HK-2 (cell line): ENCODE results near the gene EVL.

Experiments used
- DNase-seq: peaks from one replicate; pipeline ENCODE4 v3.0.0-alpha.2; 2018; ENCODE audit not compliant: unreplicated experiment

Gene EVL

GRCh38 chr14:100066962-100067361 lies 1.7 kb downstream of the EVL start:
- DNase-seq, result no peak

- DNase-seq, result no peak
Observed at GRCh38 chr14:100067481-100067880, 2.3 kb downstream of the EVL start.

DNA sequence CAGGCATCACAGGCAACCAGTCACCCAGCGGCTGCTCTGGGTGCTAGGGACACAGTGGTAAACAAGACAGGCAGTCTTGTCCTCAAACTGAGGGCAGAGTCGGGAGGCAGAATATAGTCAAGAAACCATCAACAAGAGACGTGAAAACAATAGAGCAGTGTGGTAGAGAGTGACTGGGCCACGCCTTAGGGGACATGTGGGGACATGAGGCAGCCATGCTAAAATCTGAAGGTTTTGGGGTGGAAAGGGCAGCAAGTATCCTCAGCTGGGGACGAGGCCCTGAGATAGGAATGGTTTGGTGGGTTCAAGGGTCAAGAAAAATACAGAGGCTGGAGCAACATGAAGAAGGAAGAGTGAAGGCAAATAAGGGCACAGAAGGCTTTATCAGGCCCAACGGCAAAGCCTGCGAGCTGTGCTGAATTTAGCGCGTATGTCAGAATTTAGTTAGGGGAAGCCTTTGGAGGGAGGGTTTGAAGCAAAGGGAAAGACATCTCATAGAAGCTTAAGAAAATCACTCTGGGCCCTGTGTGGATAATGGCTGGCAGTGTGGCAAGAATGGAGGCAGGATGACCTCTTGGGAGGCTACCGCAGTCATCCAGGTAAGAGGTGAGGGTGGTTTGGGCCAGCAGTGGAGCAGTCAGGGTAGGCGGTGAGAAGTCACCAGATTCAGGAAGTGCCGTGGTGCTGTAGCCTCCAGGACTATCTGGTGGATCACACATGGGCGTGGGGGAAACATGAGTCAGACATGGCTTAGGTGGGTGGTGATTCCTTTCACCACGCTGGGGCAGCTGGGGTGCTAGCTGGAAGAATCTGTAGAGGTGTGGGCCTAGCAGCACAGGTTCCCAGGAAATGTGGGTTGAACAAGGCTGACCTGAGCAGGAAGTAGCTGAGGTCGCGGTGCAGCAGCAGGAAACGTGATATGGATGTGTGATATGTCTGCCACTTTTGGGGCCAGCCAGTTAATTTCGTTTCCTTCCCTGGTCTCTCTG lies 3.0 kb downstream of the EVL start:
- peak; percentile 25 for DNase-seq

- no peak for DNase-seq
Observed at GRCh38 chr14:100069161-100069800, 4.1 kb downstream of the EVL start.

DNA sequence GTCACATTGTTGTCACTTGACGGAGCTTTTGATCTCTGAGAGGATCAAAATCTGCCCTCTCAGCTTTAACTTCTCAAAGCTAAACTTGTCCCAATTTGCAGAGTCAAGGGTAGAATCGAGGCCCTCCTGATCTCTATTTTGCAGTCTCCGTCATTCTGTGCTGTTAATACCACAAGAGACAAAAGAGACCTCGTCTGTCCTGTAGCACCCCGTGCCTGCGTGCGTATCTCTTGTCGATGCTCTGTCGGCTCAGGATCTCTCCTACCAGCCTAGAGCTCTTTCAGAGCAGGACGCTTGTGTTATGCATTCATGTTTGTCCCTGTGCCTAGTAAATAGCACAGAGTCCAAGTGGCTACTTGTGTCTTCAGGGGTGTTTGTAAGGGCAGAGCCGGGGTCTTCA lies 5.1 kb downstream of the EVL start:
- DNase-seq, result no peak

GRCh38 chr14:100071545-100071944 lies 6.3 kb downstream of the EVL start:
- DNase-seq, result no peak

GRCh38 chr14:100072783-100073346 lies 7.6 kb downstream of the EVL start:
- DNase-seq, result no peak

DNA sequence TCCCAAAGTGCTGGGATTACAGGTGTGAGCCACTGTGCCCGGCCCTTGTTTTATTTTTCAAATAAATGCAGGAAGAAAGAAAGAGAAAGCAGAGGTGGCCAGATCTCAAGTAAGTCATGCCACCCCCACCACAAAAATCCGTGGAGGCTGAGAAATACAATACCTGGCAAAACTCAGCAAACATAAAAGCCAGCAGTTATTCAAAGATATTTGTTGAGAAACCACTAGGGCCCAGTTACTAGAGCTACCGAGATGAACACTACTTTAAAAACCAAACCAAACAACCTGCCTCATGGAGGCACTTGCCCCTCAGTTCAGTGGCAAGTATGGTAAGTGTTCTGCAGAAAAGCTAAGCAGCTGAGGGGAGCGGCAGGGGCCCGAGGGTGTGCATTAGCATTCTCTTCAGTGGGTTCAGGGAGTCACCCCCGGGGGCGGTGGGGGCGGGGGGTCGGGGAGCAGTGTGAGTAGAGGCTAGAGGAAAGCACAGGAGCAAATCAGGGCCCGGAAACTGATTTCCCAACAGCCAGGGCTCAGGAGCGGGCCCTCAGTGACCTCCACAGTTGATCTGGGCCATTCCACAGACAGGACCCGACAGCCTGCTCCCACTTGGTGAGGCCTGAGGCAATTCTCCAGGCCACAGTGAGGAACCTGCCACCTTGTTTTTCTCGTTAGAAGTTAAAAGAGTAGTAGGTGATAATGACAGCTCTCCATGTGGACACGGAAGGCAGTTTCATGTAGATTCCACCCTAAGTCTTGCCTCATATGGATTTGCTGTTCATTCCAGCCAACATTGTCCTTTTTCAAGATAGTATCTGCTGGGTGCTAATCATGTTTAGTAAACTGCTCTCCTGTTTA lies 8.6 kb downstream of the EVL start:
- DNase-seq, result no peak

DNA sequence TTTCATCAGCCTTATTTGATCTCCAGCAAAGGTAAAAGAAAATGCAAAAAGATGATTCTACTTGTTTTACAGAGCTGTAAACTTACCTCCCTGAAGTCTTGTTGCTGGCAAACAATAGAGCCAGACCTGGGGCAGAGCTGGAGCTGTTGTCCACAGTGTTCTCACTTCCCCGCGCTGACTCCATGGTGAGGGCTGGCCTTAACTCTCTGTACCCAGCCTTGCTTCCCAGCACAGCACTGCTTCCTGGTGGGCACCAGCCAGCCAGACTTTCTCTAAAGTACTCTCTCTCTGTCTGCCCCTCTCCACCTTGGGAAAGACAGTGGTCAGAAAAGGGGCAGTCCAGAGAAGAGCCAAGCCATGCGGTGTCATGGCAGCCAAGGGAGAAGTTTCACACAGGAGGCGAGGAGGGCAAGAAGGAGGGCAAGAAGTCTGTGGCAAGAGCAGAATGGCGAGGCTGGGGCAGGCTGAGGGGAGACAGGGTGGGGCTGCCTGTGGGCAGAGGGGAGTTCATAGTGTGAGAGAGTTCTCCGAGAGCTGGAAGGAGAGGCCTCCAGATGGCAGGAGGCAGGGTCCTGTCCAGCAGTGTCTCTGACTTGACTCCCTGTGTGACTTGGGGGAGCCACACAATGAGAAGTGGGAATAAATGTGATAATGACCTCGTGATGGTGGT lies 9.3 kb downstream of the EVL start:
- no peak for DNase-seq

- DNase-seq, result no peak
Observed at GRCh38 chr14:100075681-100076080, 10.5 kb downstream of the EVL start.

- DNase-seq, result peak; percentile 17
Observed at GRCh38 chr14:100076133-100076532, 10.9 kb downstream of the EVL start.

DNA sequence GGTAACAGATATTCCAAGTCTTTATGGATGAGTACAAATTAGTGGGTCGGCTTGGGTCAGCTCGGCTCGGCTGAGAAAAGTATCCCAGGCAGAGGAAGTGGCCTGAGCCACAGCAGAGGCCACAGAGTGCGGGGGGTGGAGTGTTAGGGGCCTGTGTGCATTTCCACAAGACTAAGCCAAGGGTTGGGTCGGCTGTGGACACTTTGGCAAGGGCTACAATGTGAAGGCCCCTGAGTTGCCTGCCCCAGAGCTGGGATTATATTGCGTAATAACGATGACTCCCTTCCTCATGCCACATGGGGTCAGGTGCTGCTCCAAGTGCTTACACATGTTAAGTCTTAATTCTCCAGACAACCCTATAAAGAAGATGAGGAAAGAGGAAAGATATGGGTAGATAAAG lies 11.4 kb downstream of the EVL start:
- no peak for DNase-seq

- no peak for DNase-seq
Observed at GRCh38 chr14:100077441-100077840, 12.2 kb downstream of the EVL start.

DNA sequence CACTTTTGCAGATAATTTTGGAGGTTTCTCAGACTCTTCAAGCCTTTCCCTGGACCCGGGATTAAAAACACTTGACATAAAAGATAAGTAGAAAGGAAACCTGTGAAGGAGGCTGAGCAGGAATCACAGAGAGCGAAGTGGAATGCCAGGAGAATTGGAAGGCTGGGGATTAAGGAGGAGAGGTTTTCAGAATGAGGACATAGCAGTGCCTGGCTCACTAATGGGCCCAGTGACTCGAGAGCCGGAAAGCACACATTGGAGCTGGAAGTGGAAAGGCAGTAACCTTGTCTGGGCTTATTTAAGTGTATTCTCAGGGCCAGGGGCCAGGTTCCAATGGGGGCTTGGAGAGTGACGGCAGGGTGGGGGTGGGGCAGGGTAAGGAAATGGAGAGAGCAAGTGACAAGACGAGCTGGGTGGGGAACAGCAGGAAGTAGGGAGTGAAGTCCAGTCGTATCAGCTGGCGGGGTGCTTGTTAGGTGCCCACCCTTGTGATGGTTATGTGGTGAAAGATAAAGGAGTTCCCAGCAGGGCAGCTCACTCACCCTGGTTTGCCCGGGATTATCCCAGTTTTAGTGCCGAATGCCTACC lies 13.1 kb downstream of the EVL start:
- no peak for DNase-seq

DNA sequence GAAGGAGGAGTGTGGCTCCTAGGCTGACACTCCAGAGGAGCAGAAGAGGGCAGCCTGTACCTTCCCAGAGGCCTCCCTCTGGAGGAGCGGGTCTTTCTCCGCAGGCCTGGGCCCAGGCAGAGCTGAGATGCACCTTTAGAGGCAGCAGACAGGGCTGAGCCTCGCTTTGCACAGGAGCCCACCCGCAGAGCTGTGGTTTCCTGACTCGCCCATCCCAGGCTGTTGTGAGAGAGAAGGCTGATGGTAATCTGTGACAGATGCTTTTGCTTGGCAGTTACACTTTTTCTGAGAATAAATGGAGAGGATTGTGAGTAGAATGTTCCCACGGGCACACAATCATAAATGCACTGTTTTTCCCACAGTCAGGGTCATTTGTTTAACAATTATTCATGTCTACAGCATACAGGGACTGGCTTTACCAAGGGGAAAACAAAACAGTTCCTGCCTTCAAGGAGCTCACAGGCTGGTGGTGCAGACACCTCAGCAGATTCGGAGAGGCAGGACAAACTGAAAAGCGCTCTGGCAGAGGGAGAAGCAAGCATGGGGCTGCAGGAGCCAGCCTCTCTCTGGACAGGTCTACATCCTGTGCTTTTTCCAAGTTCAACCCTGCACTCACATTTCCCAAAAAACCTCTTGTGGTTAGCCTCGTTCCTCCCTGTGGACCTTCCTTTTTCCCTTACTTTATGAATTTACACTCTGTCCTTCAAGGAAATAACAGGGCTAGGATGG lies 13.9 kb downstream of the EVL start:
- DNase-seq, result peak; percentile 7

DNA sequence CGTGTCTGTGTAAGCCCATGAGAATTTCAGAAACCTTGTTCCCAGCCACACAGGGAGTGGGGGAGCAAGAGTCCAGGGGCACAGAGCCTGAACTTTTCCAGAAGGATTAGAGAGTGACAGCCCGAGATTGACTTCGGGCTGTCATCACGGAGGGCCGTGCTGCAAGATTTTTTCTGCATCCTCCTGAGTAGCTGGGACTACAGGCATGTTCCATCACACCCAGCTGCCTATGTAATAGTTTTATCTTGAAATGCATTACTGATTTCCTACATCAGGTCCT lies 14.4 kb downstream of the EVL start:
- DNase-seq, result no peak

GRCh38 chr14:100080206-100080605 lies 15.0 kb downstream of the EVL start:
- DNase-seq, result no peak

GRCh38 chr14:100081997-100082625 lies 16.9 kb downstream of the EVL start:
- no peak for DNase-seq

GRCh38 chr14:100082723-100083122 lies 17.5 kb downstream of the EVL start:
- no peak for DNase-seq

- DNase-seq, result no peak
Observed at GRCh38 chr14:100083706-100084105, 18.5 kb downstream of the EVL start.
